ENCODE data around the gene ARID1A.

GRCh38 chr1:26705788-26706311, 10.0 kb downstream of the ARID1A start:
- TF ChIP-seq CTCF (conservative IDR thresholded peaks at IDR 0.05 in 1 of 2, IDR thresholded peaks at IDR 0.05 in 1 of 2; ENCODE audit: extremely low read depth in 1 of 2, insufficient read depth in 1 of 2, low read depth in 1 of 2, low read length in 2 of 2) (no peak), EZH2 (IDR thresholded peaks at IDR 0.05; ENCODE audit: borderline replicate concordance, low read length) (no peak)
